HG03432 (cell line): Measurements from ENCODE around the gene TRPM2.

ENCODE experiments used
- ATAC-seq: cut with Tn5 transposase; IDR thresholded peaks from one replicate; pipeline ENCODE4 v1.9.1; 2021; ENCODE audit warnings: mild to moderate bottlenecking, moderate library complexity; ENCODE audit not compliant: unreplicated experiment

The TRPM2 gene

GRCh38 chr21:44321846-44322450 is 31.5 kb upstream of the TRPM2 start:
- no peak for ATAC-seq

GRCh38 chr21:44322621-44323325 is 30.6 kb upstream of the TRPM2 start:
- no peak for ATAC-seq

DNA sequence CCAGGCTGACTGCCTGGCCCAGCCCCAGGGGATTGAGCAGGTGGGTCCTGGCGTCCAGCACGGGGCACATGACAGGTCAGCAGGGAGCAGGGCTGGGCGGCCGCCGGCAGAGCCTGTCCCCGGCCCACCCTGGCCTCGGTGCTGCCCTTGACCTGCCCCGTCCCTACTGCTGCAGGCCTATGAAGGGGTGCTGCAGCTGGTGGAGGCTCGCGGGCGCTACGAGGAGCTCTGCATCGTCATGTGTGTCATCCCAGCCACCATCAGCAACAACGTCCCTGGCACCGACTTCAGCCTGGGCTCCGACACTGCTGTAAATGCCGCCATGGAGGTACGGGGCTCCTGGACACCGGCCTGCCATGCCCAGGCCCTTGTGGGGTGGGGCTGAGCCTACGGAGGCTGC is 29.8 kb upstream of the TRPM2 start:
- no peak for ATAC-seq

- no peak for ATAC-seq
Observed at GRCh38 chr21:44324106-44324853, 29.1 kb upstream of the TRPM2 start.

GRCh38 chr21:44324854-44325107 is 28.6 kb upstream of the TRPM2 start:
- ATAC-seq, result no peak

GRCh38 chr21:44325386-44326271 is 27.8 kb upstream of the TRPM2 start:
- no peak for ATAC-seq

DNA sequence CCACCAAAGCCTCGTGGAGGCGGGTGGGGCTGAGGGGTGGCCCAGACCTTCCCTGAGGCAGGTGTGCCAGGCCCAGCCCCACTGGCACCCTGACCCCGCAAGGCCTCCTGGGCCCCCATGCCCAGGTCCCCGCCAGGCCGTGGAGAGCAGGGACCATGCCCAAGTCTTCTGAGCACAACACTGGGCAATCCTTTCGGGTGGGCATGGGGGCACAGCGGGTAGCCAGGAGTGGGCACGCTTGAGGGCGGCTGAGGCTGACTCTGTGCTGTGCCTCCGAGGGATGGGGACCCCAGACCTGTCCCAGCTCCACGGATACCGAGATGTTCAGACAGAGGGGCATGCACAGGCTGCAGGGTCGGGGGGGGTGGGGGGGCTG is 27.2 kb upstream of the TRPM2 start:
- ATAC-seq, result no peak

DNA sequence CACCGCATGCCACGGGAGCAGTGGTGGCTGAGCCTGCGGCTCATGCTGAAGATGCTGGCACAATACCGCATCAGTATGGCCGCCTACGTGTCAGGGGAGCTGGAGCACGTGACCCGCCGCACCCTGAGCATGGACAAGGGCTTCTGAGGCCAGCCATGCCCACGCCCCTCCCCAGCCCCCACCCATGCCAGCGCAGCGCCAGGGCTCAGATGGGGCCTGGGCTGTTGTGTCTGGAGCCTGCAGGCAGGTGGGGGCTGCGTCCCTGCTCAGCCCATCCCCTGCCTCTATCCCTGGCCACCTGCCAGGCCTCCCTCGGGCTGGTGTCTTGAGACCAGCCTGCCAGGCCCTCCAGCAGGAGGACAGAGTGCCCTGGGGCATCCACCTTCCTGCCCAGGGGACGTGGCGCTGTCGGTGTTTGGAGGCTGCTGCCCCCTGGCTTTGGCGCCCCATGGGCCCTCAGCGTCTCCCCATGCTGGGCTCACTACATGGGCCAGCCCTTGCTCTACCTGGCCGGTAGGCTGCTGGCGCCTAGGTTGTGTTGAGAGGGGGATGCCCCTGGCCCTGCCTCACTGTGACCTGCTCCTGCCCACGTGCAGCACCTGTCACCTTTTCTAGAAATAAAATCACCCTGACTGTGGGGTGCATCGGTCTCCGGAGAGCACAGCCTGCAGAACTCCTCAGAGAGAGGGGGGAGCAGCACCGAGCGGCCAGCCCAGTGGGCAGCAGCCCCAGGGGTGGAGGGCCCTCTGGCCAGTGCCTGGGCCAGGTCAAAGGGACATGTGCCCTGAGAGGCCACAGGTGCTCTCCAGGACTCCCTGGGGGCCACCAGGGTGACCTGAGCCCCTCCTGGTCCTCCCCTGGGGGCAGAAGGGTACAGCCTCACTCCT is 26.5 kb upstream of the TRPM2 start:
- ATAC-seq, result no peak

DNA sequence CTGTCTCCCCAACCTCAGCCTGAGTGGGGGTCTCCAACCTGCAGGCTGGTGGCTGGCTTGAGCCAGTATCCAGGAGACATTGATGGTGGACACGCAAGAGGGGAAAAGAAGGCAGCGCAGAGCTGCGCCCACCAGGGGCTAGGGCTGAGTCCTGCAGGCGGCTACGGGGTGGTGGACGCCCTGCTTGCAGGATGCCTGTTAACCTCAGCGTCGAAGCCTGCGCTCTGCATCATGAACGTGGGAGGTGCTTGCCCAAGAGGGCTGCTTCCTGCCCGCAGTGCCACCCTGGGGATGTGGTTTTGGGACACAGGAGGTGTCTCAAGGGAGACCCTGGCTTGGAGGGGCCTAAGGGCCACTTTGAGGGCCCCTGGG is 25.8 kb upstream of the TRPM2 start:
- no peak for ATAC-seq

- ATAC-seq, result no peak
Observed at GRCh38 chr21:44328242-44328895, 25.1 kb upstream of the TRPM2 start.

DNA sequence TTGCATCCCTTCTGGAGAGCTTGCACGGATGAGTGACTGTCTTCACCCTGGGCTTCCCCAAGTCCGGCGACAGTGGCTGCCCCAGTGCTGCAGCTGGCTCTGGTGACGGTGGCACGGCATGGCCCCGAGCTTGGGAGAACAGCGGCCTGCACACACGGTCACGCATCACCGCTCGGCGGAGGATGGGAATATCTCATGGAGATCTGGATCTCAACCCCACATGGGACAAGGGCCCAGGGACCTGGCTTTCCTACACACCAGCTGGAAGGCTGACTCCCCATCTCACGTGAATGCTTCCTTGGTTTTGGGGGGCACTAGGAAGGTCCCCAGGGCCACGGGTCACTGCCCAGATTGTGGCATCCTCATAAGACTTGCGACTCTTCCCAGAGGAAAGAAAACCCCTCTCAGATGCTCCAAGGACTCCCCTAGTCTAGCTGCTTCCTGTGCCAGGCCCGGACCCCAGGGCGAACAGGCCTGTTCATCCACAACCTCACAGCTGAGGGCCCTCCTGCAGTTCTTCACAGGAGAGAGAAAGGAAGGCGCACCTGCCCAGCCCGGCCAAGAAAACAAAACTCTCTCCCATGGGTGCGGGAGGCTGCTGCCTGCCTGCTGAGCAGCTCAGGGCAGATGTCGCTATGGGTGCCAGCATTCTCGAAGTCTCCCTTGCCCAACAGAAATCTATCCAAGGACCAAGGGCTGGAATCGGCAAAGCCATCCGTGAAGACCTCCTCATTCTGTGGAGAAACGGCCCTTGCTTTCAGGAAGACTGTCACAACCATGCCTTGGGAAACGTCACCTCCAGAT is 24.1 kb upstream of the TRPM2 start:
- no peak for ATAC-seq

DNA sequence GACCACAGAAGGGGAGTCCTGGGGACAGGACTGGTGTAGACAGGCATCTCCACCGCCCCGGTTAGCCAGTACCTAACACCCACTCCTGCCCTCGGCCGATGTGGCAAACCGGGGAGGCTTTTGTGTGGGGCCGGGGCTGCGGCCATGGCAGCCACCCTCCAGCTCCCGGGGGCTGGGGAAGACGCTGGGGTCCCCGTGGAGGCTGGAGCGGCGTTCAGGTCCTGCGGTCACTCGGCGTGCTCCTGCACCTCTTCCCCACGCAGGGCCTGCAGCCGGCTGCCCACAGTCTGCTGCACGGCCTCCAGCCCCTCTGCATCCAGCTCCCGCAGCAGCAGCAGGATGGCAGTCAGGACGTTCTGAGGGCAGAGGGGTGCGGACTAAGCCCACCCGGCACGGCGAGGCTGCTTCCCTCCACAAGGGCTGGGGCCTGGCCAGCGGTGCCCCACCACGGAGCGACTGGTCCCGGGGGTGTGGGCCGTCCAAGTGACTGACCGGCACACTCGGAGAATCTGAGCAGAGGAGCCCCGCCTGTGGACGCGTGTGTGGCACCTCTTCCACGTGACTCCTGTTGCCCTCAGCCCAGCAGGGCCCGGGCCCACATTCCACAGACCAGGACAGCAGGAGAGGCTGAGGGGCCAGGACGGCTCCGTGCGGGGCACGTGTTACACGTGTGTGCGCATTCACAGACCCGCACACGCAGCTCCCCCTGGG is 23.3 kb upstream of the TRPM2 start:
- ATAC-seq, result no peak

DNA sequence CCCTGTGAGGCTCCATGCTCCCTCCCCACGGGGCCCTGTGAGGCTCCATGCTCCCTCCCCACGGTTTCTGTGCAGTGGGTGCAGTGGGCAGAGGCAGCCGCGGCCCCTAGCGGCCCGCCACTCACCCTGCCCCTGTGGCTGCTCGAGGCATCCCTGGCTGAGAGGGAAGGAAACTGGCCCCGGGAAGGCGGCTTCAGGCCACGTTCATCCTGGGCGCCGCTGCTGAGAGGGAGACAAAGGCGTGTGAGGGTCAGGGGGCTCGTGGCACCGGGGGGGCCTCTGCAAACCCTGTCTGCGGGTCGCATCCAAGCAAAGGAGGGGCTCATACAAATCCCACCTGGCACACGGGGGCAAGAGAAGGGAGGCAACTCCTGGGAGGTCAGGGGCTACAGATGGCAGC is 22.7 kb upstream of the TRPM2 start:
- no peak for ATAC-seq

DNA sequence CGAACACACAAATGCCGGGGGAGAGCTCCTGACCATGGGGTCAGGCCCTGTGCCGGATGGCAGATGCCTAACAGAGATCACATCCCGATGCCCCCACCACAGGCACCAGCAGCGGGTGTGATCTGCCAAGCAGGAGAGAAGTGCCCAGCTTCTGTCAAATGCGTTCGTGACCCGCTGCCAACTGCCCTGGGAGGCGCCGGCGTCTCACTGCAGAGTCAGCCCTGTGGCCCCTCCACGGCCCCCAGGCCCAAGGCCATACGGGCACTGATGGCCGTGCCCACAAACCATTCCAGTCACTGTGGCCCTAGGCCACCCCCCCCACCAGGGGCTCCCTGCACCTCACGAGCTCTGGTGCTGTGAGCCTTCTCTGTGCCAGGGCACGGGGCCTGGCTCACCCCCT is 22.2 kb upstream of the TRPM2 start:
- ATAC-seq, result no peak

DNA sequence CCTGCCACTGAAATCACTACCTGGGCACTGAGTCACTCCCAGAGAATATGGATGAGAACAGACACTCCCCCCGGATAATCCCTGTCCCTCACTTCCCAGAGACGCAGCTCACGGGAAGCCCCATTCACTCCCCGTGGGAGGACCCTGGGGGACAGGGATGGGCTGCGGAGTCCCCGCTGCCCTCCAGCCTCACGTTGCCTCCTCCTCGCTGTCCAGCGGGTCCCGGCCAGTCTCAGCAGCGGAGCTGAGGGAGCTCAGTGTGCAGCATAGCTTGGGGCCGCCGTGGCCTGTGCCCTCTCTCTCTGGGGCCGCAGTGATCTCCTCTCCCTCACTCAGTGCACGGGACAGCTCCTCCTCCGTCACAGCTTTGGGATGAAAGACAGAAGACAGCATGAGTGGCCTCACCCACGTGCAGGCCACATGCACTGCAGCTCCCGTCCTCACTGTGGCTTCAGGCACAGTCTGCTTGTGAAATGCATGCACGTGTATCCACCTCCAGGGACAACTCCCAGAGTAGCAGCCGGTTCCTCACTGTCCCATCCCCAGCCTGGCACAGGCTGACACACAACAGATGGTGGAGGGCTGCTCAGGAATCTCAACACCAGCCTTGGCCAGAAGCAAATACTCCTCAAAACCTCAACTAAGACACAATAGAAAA is 21.6 kb upstream of the TRPM2 start:
- no peak for ATAC-seq

DNA sequence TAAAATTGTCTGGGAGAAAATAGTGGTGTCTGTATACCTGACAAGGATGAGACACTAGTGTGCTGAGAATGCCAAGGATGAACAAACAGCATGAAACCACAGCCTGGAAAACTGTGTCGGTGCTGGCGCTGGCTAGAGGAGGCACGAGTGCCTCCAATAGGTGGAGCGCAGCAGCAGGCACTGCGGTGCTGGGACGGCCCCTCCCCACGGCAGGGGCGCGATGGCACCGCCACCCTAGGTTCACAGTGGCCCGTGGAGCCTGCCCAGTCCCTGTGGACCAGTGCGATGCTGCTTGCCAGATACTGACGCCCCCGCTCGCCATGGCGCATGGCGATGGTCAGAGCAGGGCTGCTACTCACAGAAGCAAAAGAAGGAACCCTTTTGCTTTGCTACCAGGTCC is 21.0 kb upstream of the TRPM2 start:
- ATAC-seq, result no peak

DNA sequence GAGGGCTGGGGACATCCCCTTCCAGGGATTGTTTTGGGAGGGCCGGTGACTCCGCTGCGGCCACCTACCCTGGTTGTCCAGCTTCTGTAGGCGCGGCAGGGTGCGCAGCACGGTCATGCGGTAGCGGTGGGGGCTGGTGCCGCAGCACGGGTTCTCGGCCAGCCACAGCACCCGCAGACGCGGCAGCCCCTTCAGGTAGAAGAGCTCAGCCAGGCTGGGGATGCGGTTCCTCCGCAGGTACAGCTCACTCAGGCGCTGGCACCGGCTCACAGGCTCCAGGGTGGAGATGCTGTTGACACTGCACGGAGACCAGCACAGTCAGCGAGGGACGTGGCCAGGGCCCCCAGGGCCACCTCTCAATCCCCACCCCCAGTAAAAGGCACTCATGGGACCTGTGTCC is 20.5 kb upstream of the TRPM2 start:
- ATAC-seq, result no peak
